GM23338 (cell line): ENCODE data around the gene TLE2. TPM values are rescaled to one million over a fixed set of nuclear protein-coding genes. Genes with fewer than 3 reads are reported as not detected.

ENCODE experiments used
- ATAC-seq: fragments of 200-7000 bp; cut with Tn5 transposase; 3 replicates; pipeline ENCODE4 v1.9.1; 2020
- DNase-seq: peaks from one replicate; pipeline ENCODE4 v3.0.0-alpha.2; 2015; ENCODE audit warnings: low spot score
- H2AFZ ChIP-seq: fragments of 200-600 bp; sonication (generic); 2 replicates; pipeline ENCODE4 v1.8.0; 2016; ENCODE audit warnings: antibody characterized with exemption, mild to moderate bottlenecking, moderate library complexity
- H3F3A ChIP-seq: fragments of 200-600 bp; sonication (generic); replicated peaks from 2 replicates; pipeline ENCODE4 v1.8.0; 2017; ENCODE audit warnings: antibody characterized with exemption, mixed run types, low read depth
- H3K27ac ChIP-seq: fragments of 200-600 bp; sonication (generic); 2 replicates; pipeline ENCODE4 v1.6.1; 2016; ENCODE audit warnings: low read depth
- H3K27me3 ChIP-seq: fragments of 200-600 bp; sonication (generic); 2 replicates; pipeline ENCODE4 v1.8.0; 2016; ENCODE audit warnings: mild to moderate bottlenecking, mixed run types, moderate library complexity; ENCODE audit not compliant: insufficient read depth
- H3K36me3 ChIP-seq: fragments of 200-600 bp; sonication (generic); 2 replicates; pipeline ENCODE4 v1.8.0; 2016; ENCODE audit warnings: mild to moderate bottlenecking; ENCODE audit not compliant: insufficient read depth
- H3K4me1 ChIP-seq: fragments of 200-600 bp; sonication (generic); 2 replicates; pipeline ENCODE4 v1.8.0; 2016; ENCODE audit warnings: mild to moderate bottlenecking, moderate library complexity; ENCODE audit not compliant: insufficient read depth
- H3K4me2 ChIP-seq: fragments of 200-600 bp; sonication (generic); 2 replicates; pipeline ENCODE4 v1.7.1; 2017; ENCODE audit warnings: mixed run types
- H3K4me3 ChIP-seq: fragments of 200-600 bp; sonication (generic); 2 replicates; pipeline ENCODE4 v1.6.1; 2016; ENCODE audit warnings: mixed run types
- H3K79me2 ChIP-seq: fragments of 200-600 bp; sonication (generic); replicated peaks from 2 replicates; pipeline ENCODE4 v1.8.0; 2017; ENCODE audit warnings: mild to moderate bottlenecking; ENCODE audit not compliant: insufficient read depth
- H3K9me2 ChIP-seq: fragments of 200-600 bp; sonication (generic); 2 replicates; pipeline ENCODE4 v1.8.0; 2017; ENCODE audit not compliant: insufficient read depth
- H4K20me1 ChIP-seq: fragments of 200-600 bp; sonication (generic); replicated peaks from 2 replicates; pipeline ENCODE4 v1.8.0; 2017; ENCODE audit warnings: mild to moderate bottlenecking; ENCODE audit not compliant: insufficient read depth
- H3K27ac Mint-ChIP-seq: 2 replicates; pipeline ENCODE4 v1.8.0; 2020; ENCODE audit warnings: inconsistent platforms, mild to moderate bottlenecking, moderate library complexity, mixed read lengths
- H3K27me3 Mint-ChIP-seq: 3 replicates; pipeline ENCODE4 v1.8.0; 2022; ENCODE audit warnings: low read depth, mild to moderate bottlenecking, moderate library complexity, mixed read lengths, inconsistent platforms; ENCODE audit not compliant: insufficient read depth, poor library complexity
- H3K36me3 Mint-ChIP-seq: 3 replicates; pipeline ENCODE4 v1.8.0; 2021; ENCODE audit warnings: low read depth, mild to moderate bottlenecking, inconsistent platforms, moderate library complexity, mixed read lengths
- H3K4me1 Mint-ChIP-seq: 3 replicates; pipeline ENCODE4 v1.8.0; 2020; ENCODE audit warnings: mild to moderate bottlenecking, inconsistent platforms, mixed read lengths
- H3K4me3 Mint-ChIP-seq: 3 replicates; pipeline ENCODE4 v1.8.0; 2021; ENCODE audit warnings: moderate library complexity, mild to moderate bottlenecking, inconsistent platforms, mixed read lengths
- H3K9me3 Mint-ChIP-seq: 3 replicates; pipeline ENCODE4 v1.8.0; 2020; ENCODE audit warnings: moderate library complexity, mild to moderate bottlenecking, inconsistent platforms, mixed read lengths
- CTCF ChIP-seq, 2 experiments: fragments of 200-600 bp in 1 of 2; sonication (generic) in 1 of 2; conservative IDR thresholded peaks; 2 replicates each; pipeline versions ENCODE4 v1.5.1 to v1.6.1; 2016 to 2017; ENCODE audit warnings: antibody characterized with exemption in 2 of 2, low read depth in 2 of 2, mild to moderate bottlenecking in 2 of 2, moderate library complexity in 1 of 2
- EZH2 ChIP-seq: fragments of 200-600 bp; sonication (generic); IDR thresholded peaks from one replicate; pipeline ENCODE4 v1.8.0; 2017; ENCODE audit warnings: antibody characterized with exemption, mild to moderate bottlenecking, low read depth; ENCODE audit not compliant: unreplicated experiment
- JUNB ChIP-seq: IDR thresholded peaks from one replicate; pipeline ENCODE4 v1.6.1; 2016; ENCODE audit warnings: antibody characterized with exemption; ENCODE audit not compliant: unreplicated experiment
- NANOG ChIP-seq: IDR thresholded peaks from 2 replicates; pipeline ENCODE4 v1.6.1; 2016; ENCODE audit warnings: antibody characterized with exemption, borderline replicate concordance
- POLR2AphosphoS5 ChIP-seq: IDR thresholded peaks from 2 replicates; pipeline ENCODE4 v1.6.1; 2016; ENCODE audit warnings: antibody characterized with exemption, low read depth
- ZNF114 ChIP-seq: fragments of 250-450 bp; sonication (Bioruptor Pico); IDR thresholded peaks from 2 replicates; pipeline ENCODE4 v1.5.0; 2020; ENCODE audit warnings: mild to moderate bottlenecking, moderate library complexity
- ZNF331 ChIP-seq: fragments of 250-450 bp; sonication (Bioruptor Pico); IDR thresholded peaks from 2 replicates; pipeline ENCODE4 v1.5.0; 2020; ENCODE audit warnings: low read depth, mild to moderate bottlenecking, moderate library complexity
- polyA plus RNA-seq: library from polyadenylated mRNA; unstranded; fragments of >200 nt; fragmentation: Nextera tagmentation; extraction: Ambion mirVana; gene quantifications from 2 replicates; pipeline ENCODE4 v1.2.1, GENCODE V29; 2016
- total RNA-seq: library from RNA; depleted of rRNA; stranded (reverse); fragments of >200 nt; shearing (Covaris generic); gene quantifications from 2 replicates; pipeline ENCODE4 v1.2.3, GENCODE V29; 2014
- TF ChIP-seq, protein P1 (sequence below): fragments of 250-450 bp; sonication (Bioruptor Pico); IDR thresholded peaks from 2 replicates; pipeline ENCODE4 v1.5.0; 2020; ENCODE audit warnings: mild to moderate bottlenecking, moderate library complexity

The TLE2 gene
- total and polyA plus RNA-seq, 2 experiments from 2014 or later, result 5.2 to 22.8 TPM

GRCh38 chr19:3059653-3060052, 30.6 kb upstream of the TLE2 start (continued):
- TF ChIP-seq CTCF (conservative IDR thresholded peaks at IDR 0.05; ENCODE audit: low read depth in 2 of 2) (no peak), NANOG (no peak), ZNF114 (CRISPR knock-in tag) (no peak), JUNB (no peak), ZNF331 (CRISPR knock-in tag) (no peak), EZH2 (no peak)
- TF ChIP-seq, protein P1, sequence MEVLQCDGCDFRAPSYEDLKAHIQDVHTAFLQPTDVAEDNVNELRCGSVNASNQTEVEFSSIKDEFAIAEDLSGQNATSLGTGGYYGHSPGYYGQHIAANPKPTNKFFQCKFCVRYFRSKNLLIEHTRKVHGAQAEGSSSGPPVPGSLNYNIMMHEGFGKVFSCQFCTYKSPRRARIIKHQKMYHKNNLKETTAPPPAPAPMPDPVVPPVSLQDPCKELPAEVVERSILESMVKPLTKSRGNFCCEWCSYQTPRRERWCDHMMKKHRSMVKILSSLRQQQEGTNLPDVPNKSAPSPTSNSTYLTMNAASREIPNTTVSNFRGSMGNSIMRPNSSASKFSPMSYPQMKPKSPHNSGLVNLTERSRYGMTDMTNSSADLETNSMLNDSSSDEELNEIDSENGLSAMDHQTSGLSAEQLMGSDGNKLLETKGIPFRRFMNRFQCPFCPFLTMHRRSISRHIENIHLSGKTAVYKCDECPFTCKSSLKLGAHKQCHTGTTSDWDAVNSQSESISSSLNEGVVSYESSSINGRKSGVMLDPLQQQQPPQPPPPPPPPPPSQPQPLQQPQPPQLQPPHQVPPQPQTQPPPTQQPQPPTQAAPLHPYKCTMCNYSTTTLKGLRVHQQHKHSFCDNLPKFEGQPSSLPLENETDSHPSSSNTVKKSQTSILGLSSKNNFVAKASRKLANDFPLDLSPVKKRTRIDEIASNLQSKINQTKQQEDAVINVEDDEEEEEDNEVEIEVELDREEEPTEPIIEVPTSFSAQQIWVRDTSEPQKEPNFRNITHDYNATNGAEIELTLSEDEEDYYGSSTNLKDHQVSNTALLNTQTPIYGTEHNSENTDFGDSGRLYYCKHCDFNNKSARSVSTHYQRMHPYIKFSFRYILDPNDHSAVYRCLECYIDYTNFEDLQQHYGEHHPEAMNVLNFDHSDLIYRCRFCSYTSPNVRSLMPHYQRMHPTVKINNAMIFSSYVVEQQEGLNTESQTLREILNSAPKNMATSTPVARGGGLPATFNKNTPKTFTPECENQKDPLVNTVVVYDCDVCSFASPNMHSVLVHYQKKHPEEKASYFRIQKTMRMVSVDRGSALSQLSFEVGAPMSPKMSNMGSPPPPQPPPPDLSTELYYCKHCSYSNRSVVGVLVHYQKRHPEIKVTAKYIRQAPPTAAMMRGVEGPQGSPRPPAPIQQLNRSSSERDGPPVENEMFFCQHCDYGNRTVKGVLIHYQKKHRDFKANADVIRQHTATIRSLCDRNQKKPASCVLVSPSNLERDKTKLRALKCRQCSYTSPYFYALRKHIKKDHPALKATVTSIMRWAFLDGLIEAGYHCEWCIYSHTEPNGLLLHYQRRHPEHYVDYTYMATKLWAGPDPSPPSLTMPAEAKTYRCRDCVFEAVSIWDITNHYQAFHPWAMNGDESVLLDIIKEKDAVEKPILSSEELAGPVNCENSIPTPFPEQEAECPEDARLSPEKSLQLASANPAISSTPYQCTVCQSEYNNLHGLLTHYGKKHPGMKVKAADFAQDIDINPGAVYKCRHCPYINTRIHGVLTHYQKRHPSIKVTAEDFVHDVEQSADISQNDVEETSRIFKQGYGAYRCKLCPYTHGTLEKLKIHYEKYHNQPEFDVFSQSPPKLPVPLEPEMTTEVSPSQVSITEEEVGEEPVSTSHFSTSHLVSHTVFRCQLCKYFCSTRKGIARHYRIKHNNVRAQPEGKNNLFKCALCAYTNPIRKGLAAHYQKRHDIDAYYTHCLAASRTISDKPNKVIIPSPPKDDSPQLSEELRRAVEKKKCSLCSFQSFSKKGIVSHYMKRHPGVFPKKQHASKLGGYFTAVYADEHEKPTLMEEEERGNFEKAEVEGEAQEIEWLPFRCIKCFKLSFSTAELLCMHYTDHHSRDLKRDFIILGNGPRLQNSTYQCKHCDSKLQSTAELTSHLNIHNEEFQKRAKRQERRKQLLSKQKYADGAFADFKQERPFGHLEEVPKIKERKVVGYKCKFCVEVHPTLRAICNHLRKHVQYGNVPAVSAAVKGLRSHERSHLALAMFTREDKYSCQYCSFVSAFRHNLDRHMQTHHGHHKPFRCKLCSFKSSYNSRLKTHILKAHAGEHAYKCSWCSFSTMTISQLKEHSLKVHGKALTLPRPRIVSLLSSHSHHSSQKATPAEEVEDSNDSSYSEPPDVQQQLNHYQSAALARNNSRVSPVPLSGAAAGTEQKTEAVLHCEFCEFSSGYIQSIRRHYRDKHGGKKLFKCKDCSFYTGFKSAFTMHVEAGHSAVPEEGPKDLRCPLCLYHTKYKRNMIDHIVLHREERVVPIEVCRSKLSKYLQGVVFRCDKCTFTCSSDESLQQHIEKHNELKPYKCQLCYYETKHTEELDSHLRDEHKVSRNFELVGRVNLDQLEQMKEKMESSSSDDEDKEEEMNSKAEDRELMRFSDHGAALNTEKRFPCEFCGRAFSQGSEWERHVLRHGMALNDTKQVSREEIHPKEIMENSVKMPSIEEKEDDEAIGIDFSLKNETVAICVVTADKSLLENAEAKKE (CRISPR knock-in tag), result no peak

GRCh38 chr19:3058821-3059314, 29.8 kb upstream of the TLE2 start:
- Histone ChIP-seq H3K27ac (no peak overlapping the region), H3K4me2 (no peak overlapping the region), H3K4me1 (peaks cover 42% of the 10 kb centered on the region; the same call in 1 of the 2 replicates), H2AFZ (no peak overlapping the region), H3K79me2 (peaks cover 25% of the 10 kb centered on the region), H4K20me1 (no peaks in the 10 kb centered on the region; the same call in 1 of the 2 replicates), H3K9me2 (no peaks in the 10 kb centered on the region), H3K36me3 (peaks cover 6% of the 10 kb centered on the region; the same call in 1 of the 2 replicates), H3K27me3 (no peaks in the 10 kb centered on the region), H3F3A (peaks cover 15% of the 10 kb centered on the region; the same call in 1 of the 2 replicates), H3K4me3 (no peak overlapping the region)
- no peak for DNase-seq
- peaks cover 42% of the 10 kb centered on the region for H3K4me1 Mint-ChIP-seq
- no peak overlapping the region for H3K4me3 Mint-ChIP-seq
- no peak for ATAC-seq
- H3K36me3 Mint-ChIP-seq, result peaks cover 42% of the 10 kb centered on the region
- peaks cover 23% of the 10 kb centered on the region for H3K27me3 Mint-ChIP-seq
- H3K27ac Mint-ChIP-seq, result no peak overlapping the region; the same call in 1 of the 2 replicates
- H3K9me3 Mint-ChIP-seq, result no peaks in the 10 kb centered on the region; the same call in 2 of the 3 replicates
- TF ChIP-seq, protein P1 (CRISPR knock-in tag), result no peak
- no peak for TF ChIP-seq POLR2AphosphoS5
